NCI-H460 (cell line): ENCODE measurements around the gene PCNX2. TPM values are rescaled to one million over a fixed set of nuclear protein-coding genes. Genes with fewer than 3 reads are reported as not detected.
"Not testable (repeated sequence)": the region's sequence is repeated elsewhere in the genome, so short reads cannot be mapped to it uniquely, and the experiment has no call there.

Experiments used
- DNase-seq: peaks from one replicate; pipeline ENCODE4 v3.0.0-alpha.2; 2016; ENCODE audit warnings: low read depth; ENCODE audit errors: extremely low read depth
- total RNA-seq: library from RNA; depleted of rRNA; stranded (reverse); fragments of >200 nt; shearing (Covaris generic); gene quantifications from 2 replicates; pipeline ENCODE4 v1.2.3, GENCODE V29; 2014

Gene PCNX2
- total RNA-seq, 1 experiment from 2014 or later: 22.8 TPM

DNA sequence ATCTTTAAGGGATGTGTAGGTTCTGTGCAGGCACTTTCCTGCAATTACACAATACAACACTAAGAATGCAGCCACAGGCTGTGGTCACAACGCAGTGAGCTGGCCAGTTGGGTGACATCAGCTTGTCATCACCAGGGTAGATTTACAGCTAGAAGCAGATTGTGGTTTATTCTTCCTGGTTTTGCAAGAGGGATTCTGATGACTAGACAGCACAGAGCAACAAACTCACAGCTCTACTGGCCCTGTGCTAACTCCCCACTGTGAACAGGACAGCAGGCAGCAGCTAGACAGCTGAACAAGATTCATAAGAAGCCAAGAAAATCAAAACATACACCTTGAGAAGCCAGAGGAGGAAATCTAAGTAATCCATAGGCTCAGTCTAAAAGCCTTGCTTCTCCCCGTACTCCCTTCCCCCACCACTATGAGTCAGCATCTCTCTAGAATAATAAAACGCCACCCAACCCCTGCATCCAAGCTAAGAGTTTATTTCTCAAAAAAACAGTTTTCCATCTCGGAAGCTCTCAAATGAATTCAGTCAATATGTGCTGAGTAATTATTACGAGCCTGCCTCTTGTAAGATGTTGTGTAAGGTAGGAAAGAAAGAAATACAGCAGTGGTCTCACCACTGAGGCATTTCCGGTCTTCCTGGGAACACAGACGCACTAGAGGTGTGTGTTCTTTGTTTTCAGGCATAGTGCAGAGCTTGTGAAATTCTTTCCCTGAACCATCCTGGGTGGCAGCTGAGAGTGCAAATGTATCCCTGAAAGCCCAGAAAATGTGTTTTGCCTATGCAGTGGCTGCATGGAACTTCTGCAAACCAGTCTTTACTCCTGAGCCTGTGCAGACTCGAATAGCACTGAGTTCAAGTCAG is 182.3 kb downstream of the PCNX2 start:
- peak; percentile 100 for DNase-seq

DNA sequence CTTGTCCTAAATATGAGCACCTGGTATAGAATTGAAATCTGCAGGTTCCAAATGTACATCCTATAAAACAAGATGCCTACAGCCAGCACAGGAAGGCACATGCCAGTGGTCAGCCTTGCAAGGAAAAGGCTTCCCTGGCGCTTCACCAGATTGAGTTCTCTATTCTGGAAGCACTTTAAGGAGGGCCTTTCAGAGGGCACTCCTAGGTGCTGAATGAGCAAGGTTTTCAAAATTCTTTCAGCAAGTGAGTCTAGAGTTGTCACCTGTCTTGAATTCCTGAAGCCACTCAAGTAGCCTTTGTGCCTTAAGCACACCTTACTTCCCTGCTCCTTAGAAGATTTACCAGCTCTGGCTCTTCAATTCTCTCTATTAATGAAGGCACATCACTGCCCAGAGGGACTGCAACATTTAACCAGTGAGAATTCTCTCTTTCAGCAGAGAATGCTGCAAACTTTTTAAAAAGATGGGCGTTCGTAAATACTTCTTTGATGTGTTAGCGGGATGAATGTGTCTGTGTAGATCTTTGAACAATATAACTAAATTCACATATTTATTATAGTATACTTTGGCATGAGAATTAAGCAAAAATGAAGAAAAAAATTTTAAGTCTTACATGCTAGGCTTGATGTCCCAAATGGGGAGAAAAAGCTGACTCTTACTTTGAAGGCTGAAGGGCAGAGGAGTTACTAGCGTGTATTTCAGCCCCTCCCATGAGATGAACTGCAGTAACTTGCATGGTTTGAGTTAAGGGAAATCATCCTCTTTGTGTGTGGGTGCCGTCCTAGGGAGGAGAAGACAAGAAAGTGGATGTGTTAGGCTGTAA is 183.1 kb downstream of the PCNX2 start:
- DNase-seq: peak; percentile 31

DNA sequence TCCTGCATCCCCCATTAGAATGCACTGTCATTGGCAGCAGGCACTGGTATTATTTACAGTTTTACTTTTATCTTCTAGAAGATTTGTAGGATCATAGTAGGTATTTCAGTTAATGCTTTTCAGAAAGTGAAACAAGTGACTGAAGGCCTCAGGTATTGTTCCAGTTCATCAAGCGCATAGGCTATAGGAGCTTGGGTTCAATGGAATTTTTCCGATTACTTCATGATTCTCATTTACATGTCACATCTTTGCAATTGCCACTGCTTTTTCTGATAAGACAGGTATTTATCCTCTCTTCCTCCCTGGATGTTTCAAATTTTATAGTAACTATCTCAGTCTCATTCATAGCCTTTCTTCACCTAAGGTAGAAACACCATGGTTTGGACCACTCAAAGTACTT is 183.8 kb downstream of the PCNX2 start:
- no peak for DNase-seq

DNA sequence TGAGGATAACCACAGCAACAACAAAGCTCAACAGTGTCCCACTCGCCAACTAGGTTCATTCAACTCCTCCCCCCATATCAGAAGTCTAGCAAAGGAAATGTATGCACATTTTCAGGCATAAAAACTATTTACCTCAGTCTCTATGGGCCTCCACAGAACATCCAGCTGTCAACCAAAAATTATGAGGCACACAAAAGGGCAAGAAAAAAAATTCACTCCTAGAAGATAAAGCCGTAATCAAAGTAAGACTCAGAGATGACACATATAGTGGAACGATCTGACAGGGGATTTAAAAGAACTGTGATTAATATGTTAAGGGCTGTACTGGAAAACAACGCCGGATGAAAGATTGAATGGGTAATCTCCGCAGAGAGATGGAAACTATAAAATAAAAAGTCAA is 186.4 kb downstream of the PCNX2 start:
- DNase-seq: no peak

DNA sequence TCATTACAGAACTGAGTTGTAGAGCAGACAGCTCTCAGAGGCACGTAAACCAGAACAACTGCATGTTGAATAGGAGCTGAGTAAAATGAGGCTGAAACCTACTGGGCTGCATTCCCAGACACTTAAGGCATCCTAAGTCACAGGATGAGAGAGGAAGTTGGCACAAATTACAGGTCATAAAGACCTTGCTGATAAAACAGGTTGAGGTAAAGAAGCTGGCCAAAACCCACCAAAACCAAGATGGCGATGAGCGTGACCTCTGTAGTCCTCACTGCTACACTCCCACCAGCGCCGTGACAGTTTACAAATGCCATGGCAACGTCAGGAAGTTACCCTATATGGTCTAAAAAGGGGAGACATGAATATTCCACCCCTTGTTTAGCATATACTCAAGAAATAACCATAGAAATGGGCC is 187.8 kb downstream of the PCNX2 start:
- DNase-seq: not testable (repeated sequence)

DNA sequence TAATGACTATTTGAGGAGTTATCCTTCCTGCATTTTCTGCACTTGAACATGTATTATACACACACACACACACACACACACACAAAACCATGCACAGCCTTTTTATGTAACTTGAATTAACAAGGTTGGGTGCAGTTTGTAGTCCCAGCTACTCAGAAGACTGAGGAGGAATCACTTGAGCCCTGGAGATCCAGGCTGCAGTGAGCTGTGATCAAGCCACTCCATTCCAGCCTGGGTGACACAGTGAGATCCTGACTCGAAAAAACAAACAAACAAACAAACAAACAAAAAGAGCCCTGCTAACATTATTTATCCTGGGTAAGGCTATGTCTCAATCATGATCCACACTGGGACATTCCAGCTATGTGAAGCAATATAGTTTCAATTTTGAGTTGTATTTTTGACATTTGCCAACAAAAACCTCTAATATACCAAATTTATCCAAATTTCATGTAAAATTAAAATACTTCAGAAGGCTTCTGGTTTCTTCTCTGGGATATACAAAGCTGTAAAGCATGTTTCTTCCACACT is 188.3 kb downstream of the PCNX2 start:
- peak; percentile 38 for DNase-seq

DNA sequence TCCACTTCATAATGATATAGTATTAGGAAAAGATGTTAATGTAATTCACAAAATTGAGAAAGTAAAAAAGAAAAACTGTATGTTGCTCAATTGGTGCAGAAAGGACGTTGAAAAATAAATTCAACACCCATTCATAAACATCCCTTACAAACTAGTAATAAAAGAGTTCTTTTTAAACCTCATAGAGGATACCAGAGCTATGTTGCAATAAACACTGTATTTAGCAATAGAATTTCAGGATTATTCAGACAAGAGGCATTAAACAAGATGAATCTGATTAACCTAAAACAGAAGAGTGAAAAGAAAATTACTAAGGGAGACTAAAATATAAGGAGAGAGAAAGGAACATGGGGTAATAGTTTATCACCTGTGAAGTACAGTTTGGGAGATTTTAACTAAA is 190.3 kb downstream of the PCNX2 start:
- no peak for DNase-seq

DNA sequence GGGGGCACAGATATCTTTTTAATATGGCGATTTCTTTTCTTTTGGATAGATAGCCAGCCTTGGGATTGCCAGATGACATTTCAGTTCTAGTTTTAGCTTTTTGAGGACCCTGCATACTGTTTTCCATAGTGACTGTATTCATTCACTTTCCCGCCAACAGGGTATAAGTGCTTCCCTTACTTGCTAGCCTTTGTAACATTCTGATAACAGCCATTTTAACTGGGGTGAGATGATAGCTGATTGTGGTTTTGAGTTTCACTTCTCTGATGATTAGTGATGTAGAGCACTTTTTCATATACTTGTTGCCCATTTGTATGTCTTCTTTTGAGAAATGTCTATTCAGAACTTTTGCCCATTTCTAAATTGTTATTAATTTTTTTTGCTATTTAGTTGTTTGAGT is 193.2 kb downstream of the PCNX2 start:
- DNase-seq: no peak

DNA sequence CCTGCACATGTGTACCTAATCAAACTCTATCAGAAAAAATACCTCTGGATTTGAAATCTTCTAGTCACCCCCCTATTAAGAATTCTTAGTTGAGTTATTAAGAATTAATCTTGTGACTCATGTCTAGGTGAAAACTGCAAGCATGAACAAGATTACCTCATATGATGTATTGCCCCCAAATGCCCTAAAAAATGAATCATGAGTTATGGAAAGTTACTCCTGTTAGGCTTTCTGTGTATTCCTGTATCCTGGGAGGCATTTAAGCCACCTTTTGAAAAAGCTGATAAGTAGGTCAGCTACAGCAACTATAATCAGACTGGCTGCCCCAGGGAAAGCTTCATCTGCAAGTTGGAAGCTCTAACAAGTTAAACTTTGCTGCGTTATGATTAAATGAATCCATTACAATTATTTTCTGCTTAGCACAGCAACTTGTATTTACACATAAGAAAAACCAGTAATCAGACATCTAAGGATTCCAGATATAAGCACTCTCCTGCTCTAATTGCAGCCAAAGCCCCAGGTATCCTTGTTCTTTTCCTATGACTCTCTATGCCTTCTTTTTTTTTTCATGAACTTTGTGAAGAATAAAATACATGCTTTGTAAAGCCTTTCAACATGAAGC is 197.5 kb downstream of the PCNX2 start:
- no peak for DNase-seq

DNA sequence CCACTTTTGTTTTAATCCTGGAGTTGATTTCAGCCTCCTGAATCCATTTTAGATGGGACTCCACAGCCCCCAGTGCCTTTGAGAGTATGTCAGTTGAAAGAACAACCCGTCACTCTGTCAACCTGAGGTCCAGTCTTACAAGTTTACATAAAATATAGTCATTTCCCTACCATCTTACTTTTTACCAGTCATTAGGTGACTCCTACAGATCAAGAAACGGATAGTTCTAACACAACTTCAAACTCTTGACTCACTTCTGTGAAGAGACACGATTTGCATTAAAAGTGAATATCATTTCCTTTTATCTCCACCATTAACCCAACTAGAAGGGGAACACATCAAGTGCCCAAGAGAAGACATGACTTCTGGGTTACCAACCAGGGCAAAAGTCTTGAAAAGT is 198.0 kb downstream of the PCNX2 start:
- DNase-seq: no peak

DNA sequence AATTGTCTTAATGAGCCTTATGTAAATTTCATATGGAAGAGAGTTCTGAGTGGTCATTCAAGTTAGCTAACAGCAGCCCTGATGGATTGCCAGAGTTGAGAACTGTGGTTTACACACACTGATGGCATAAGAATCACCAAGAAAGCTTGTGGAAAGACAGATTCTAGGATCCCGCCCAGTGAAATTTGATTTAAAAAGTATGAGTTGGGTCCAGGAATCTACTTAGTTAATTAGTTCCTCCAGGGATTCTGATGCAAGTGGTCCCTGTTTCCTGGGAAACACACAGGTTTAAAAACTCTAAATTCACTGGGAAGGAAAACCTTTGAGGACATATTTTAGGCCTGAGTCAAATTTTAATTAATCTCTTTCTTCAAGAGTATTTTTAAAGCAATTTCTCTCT is 200.8 kb downstream of the PCNX2 start:
- no peak for DNase-seq

DNA sequence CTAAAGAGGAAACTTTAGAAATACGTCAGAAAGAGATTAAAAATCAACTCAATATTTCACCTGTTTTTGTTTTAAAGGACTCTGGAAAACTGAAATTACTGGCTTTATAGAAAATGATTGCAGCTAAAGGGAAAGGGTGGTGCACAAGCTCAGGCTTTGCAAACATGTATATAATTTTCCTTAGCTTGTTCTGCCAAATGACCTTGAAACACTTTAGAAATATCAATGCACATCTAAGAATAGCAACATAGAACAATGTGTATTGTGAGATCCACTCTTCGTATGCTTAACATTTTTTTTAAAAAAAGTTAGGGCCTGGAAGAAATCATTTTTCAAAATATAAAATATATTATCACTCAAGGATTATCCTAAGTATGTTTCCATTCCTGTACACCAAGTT is 201.3 kb downstream of the PCNX2 start:
- no peak for DNase-seq

DNA sequence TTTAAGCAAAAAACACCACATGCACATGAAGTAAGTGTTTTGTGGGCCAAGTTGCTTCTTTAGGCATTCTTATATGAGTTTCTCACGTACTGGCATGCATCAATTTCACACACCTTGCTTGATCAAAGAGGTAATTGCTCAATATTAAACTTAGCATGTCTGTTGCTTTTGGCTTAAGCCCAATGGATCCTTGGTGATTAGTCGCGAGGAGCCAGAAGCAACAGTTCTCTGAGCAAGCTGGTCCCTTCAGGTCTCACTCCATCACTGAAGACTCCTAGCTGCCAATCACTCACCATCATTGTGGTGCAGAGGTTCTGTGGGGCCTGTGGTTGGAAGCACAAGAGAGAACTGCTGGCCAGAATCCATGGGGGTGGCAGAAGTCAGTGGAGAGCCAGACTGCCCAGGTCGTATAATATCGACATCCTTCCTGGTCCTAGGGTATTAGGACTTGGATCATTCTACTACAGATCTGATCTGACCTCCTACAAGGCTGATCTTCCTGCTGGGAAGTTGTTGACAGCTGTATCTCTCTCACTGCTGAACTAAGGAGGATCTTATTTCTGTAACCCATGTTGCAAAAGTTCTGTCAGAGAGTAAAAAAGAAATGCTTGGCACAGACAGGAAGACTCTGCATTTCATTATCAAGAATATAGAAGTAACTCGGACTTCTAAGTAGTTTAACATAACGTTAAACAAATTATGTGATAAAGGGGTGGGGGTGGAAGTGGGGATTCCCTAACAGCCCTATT is 204.6 kb downstream of the PCNX2 start:
- DNase-seq: no peak

DNA sequence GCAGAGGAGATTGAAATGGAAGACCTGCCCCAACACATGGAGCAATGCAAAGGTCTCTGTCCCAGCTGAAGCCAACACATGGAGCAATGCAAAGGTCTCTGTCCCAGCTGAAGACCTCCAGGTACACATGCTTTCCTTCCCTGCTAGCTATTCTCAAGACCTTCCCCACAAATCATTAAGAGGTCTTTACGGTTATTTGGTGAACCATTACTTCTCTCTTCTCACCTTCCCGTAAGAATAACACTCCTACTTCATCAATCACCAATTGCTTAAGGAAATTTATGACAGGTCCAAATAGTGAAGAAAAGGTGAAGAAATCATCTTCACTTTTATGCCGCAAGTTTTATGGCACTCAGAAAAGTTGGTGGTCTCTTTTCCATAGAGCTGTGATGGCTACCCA is 206.3 kb downstream of the PCNX2 start:
- no peak for DNase-seq

DNA sequence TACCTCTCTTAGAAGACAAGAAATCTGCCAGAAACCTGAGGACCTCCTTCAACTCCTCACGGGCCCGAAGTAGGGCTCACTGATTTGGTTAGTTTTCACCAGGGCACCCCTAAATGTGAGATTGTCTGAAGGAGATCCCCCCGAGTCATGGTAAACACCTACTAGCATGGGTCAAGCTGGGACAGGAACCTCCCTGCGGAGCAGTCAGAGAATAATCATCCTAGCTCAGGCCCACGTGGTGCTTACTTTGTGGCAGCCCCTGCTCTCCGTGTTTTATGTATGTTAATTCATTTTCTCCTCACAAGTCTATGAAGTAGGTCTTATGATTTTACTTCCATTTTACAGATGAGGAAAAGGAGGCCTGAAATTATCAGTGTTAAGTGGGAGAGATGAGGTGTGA is 206.9 kb downstream of the PCNX2 start:
- no peak for DNase-seq

DNA sequence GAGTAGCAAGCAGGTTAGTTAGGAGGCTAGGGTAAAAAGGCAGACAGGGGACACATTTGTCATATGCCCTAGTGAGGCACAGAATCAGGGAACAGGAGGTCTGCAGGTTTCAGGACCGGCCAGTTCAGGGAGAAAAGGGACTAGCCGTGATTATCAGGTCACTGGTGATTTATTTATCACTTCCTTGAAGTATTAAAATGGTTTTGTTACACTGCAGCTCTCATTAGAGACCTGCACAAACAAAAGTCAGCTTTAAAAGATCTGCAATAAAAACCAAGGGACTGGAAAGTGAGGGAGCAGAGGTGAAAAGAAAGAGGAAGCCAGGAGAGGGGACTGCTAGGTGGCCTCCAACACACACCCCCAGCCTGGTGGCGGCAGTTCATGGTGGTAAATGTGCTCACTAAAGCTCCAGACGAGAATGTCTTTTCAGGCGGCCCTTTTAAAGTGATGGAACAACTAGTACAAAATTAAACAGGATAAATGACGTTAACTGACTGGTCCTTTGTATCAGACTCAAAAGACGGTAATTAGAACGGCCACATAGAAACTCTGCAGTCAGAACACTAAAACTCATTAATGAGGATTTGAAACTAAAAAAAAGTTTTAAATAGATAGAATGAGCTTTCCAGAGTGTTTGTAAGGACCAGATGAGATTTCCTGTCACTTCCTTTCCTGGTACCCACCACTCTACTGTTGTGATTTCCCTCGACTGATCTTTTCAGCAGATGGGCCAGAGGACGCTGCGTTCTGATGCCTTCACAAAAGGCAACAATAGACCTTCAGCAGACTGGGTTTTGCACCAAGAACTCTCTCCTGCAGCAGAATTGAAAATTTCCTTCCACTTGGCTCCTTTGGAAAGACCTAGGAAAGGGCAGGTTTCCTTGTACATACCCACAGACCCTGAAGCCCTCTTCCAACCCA is 208.3 kb downstream of the PCNX2 start:
- DNase-seq: no peak

DNA sequence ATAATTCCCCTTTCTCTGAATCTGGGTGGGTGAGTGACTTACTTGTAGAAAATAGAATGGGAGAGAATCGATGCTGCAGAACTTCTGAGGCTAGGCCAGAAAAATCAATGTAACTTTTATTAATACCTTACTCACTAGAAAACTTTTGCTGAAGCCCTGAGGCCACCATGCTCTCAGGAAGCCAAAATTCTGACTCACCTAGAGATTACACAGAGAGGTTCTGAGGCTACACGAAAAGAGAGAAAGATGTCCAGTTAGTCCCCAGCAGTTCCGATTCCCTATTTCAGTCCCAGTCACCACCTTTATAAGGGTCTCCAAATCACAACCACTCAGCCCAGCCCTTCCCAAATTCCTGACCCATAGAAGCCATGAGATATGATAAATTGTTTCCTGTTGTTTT is 210.0 kb downstream of the PCNX2 start:
- DNase-seq: no peak

DNA sequence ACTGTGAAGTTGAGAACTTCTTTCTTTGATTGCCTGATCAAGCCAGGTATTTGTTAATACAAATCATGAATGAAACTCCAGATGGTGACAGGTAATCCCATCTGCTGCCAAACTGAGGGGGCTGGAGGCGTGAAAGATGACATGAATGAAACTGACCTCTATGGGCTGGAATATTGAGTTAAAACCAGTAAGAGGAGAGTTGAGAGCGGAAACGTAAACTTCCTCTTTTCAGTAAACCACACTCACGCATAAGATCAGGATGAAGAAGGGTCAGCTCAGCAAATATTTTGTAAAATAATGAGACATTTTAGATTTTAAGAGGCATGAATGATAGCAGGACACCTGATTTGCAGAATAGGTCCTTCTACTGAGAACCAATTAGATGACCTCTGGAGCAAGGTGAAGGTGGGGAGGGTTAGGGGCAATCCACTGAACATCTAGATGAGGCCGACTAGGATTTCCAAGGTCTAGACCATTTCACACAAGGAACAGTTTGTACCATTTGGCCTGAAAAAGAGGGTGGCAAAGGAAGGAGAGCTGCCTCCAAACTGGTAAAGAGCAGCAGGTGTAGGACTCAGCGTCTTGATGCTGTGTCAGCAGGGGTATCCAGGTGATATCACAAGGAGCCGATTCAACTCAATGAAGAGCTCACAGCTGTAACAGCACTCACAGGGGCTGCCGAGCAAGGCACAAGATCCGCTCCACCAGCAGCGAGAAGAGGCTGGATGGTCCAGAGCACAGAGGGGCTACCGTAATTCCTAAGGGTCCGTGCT is 212.6 kb downstream of the PCNX2 start:
- DNase-seq: no peak

DNA sequence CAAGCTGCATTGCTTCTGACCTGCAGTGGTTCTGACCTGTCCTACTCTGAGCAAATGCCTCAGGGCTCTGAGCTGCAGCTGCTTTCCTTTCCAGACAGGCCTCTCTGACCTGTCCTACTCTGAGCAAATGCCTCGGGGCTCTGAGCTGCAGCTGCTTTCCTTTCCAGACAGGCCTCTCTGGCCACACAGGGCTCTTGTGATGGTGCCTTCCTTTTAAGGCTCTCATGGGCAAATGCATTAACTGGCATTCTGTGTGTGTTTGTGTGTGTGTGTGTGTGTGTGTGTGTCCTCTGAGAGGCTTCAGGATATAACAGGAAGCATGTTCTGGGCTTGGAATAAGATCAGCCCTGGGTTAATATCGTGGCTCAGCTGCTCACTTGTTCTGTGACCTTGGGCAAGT is 213.8 kb downstream of the PCNX2 start:
- no peak for DNase-seq
